ENCODE results near the gene BABAM2.

The BABAM2 gene

DNA sequence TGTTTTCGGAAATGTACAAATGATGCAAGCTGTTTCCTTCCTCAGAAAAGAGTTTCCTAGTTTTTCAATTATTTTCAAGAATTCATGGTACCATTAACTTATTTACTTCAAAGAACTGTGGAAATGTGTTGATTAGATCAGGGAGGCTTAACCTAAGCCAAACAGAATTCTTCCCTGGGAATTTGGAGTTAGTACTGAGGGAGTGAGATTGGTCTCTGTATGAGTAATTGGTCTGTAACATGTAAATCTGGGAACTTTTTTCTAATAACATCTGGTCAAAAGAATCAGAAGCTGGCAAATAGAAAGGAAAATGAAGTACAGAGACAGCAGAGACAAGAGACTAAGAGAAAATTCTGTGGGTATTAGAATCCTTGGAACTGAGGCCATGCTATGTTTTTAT is 145.8 kb downstream of the BABAM2 start:
- no peak for DNase-seq

DNA sequence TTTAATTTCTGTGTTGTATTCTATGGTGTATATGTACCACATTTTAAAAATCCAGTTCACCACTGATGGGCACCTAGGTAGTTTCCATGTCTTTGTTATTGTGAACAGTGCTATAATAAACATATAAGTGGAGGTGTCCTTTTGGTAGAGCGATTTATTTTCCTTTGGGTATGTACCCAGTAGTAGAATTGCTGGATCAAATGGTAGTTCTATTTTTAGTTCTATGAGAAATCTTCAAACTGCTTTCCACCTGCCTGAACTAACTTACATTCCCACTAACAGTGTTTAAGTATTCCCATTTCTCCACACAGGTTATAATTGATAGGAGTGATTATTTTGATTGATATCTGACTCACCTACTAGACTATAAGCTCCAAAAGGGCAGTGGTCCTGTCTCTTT is 148.2 kb downstream of the BABAM2 start:
- DNase-seq = no peak

DNA sequence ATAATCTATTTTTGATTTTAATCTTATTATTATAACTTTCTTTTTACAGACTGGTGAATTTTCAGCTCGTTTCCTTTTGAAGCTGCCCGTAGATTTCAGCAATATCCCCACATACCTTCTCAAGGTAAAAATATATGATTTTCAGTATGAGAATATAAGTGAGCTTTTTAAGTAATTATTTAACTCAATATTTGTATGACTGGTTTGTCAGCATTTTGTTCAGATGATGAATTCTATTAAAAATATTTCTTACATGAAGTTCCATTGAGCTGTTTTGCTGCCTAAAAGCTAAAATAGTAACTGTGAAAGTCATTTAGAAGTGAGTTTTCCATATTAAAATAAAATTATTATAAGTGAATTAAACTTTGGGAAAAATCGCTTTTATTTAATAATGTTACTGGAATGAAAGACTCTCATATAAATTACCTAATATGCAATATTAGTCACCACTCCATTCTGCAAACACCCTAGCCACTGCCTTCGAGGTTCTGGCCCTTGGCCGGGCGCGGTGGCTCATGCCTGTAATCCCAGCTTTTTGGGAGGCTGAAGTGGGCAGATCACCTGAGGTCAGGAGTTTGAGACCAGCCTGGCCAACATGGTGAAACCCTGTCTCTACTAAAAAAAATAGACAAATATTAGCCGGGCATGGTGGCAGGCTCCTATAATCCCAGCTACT is 155.3 kb downstream of the BABAM2 start:
- no peak for DNase-seq

DNA sequence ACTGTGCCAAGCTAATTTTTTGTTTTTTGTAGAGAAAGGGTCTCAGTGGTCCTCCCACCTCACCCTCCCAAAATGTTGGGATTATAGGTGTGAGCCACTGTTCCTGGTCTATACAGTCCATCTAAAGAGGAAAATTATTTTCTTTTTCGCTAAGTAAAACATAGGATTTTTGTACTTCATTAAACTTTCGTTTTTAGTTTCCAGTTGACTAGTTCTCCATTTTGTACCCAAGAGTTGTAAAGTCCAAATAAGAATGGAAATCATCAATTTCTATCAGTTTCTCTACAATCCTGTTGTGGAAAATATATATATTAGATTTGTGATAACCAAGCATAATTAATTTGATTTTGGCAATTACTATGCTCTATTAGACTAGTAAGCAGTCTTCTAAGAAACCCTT is 156.4 kb downstream of the BABAM2 start:
- DNase-seq = no peak

DNA sequence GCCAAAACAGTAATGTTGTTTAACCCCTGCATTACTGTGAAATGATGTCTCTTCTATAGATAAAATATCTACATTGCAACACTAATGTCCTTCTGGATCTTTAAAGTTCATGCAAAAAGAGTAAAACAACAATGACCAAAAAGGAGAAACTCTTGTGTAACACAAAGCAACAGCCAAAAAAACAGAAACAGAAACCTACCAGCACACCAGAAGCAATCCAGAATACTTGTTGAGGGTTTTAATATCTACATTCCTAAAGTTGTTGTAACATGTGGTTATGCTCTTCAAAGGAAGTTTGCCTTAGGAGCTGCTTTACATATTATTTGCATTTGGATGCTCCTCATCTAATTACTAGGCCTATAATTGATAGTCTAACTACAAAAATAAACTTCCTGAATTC is 157.2 kb downstream of the BABAM2 start:
- no peak for DNase-seq

DNA sequence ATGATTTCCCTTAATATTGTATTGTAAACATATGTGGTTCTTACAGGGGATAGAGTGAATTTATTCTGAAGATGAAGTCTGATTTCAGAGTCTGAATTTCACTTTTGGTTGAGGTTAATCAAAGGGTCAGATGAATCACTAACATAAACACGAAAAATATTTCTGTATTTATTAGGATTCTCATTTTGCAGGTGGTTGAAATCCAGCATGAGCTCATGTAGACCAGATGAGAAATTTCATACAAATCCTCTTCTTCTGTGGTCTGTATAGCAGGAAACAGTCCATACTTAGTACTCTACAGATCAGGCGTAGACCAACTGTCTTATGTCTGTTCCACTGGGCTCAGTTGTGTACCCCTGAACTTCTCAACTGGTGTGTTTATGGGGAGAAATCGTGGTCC is 157.8 kb downstream of the BABAM2 start:
- DNase-seq = no peak

DNA sequence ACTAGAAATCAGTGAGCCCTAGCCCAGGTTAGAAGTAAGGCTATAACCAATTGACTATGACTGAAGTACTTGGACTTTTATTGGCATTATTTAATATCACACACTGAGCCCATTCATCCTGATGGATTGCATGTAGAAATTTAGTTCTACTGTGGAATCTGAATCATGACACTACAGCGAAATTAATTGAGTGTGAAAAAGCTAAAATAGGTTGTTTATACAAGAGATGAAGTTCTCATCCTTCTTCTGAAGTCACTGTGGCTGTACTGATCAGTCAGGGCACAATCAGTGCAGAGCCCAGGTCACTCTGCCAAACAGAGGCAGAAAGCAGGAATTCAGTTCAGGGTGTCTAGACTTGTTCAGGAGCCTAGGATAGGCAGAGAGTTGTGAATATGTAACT is 158.9 kb downstream of the BABAM2 start:
- DNase-seq = no peak

DNA sequence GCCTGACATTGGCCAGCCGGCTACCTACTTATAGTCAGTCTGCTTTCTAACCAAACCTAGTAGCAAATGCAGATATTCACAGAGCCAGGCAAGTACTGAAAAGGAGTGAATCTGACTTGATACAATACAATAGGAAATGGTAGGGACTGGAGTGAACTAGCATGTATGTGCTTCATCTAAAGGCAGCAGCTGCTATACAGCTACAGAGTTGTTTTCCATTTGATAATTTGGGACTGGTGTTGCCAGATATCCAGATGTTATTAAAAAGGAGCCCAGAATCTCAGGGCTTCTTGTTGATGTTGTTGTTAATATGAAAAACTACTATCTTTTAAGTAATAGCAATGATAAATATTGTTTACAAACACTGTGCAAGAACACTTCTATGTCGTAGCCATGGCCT is 159.4 kb downstream of the BABAM2 start:
- DNase-seq = no peak

DNA sequence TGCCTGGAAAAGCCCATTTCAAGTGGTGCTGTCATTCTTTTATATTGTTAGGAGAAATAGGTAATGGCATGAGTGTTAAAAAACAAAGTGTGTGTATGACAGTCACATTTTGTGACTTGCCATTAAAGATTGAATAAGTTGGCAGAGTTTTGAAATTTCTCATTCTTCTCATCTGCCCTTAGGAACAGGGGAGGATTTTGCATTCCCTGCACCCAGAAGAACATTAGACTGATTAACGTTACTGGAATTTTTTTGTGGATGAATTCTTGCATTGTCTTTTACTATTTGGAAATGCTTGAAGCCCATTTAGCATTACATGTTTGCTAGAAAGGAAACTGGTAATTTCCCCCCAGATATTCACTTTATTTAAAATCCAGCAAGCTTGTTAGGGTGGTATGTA is 162.2 kb downstream of the BABAM2 start:
- DNase-seq = no peak

DNA sequence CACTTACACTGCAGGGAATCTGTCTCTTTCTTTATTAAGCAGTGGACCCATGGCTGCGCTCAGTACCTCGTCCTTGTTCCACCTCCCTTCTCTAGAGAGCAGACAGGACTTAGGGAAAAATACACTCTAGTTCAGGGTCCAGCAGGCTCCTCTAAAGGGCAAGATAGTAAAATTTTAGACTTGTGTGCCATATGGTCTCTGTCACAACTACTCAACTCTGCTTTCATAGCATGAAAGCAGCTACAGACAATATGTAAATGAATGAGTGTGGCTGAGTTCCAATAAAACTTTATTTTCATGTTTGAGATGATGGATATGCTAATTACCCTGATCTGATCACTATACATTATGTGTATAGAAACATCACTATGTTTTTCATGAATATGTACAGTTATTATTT is 163.1 kb downstream of the BABAM2 start:
- DNase-seq = no peak

DNA sequence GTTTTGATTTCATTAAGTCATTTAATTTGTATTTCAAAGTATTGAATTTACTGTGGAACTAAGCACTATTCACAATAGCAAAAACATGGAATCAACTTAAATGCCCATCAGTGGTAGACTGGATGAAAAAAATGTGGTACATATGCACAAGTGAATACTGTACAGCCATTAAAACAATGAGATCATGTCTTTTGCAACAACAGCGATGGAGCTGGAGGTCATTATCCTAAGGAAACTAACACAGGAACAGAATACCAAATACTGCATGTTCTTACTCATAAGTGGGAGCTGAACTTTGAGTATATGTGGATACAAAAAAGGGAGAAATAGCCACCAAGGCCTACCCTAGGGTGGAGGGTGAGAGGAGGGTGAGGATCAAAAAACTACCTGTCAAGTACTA is 164.4 kb downstream of the BABAM2 start:
- no peak for DNase-seq

DNA sequence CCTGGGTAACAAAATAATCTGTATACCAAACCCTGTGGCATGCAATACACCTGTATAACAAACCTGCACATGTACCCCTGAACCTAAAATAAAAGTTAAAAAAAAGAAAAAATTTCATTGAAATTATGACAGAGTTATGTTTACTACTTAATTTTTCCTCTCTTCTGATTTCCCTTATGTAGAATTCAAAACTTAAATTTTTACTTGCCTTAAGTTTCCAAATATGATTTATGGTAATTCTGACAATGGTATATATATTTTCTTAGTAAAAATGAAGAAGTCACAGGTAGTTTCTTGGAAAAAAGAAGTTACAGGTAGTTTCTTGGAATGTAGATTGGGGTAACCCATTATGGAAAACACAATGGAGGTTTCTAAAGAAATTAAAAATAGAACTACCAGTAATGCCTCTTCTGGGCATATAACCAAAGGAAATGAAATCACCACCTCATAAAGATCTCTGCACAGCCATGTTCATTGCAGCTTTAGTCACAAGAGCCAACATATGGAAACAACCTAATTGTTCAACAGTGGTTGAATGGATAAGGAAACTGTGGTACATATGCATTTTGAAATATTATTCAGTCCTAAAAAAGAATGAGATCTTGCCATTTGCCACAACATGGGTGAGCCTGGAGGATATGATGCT is 164.9 kb downstream of the BABAM2 start:
- no peak for DNase-seq

DNA sequence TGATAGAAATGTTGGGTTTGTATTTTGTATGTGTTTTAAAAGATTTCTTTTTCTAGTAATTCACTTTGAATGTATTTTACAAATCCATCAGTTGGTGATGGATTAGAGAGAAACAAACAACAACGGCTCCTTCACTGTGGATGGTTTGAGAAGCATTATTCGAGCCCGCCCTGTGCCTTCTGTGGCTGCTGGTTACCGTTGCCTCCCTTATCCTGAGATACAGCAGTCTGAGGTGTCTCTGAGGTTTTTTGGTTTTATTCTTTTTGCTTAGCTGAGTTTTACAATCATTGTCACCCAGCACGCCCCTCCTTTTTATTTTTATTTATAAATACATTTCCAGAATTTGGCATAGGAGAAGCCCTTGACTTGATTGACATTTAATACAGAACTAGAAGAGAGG is 168.3 kb downstream of the BABAM2 start:
- DNase-seq = no peak

DNA sequence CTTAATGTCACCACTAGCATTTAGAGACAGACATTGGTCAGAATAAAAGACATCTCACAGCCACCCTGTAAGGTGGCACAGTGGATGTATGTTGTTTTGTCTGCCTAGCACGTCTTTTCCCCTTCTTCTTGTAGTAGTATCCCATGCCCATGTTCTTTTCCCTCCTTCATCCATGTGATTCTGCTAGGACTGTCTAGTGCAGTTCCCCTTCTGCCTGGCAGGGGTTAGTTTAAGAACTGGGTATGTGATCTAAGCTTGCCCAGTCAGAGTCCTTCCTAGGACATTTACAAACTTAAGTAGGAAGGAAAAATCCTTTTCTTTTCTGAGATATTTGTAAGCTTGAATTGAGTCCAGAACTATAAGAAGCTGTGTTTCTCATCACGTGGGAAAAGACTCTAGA is 172.3 kb downstream of the BABAM2 start:
- DNase-seq = no peak

DNA sequence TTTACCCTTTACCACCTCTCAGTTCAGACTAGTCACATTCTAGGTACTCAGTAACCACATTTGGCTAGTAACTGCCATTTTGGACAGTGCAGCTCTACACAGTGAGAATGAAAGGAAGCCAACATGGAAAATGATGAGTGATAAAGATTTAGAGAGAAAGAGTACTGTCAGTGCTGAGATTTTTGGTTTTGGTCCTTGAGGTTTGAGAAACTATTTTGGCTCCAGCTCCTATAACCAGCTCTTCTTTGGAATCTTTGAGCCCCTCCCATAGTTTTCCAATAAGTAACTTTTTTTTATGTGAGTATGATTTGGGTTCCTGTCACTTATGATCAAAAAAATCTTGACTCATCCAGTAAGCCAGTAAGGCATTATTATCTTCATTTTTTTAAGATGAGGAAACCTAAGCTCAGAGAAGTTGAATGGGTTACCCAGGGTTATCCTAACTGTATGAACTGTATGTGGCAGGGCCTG is 173.0 kb downstream of the BABAM2 start:
- DNase-seq = no peak

DNA sequence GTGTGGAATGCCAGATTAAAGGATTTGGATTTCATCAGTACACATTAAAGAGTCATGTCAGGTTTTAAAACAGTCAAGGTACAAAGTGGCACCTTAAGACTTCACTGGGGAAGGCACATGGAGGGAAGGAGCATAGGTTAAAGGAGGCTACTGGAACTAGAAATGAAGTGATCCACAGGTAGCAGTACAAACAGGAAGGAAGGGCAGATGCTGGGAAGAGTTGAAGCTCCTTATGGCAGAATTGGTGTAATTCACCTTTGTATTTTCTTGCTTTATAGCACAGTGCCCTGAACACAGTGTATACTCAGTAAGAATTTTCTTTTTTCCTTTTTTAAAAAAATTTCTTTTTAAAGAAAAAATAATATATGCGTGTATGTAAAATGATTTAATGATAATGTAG is 177.1 kb downstream of the BABAM2 start:
- DNase-seq = no peak

DNA sequence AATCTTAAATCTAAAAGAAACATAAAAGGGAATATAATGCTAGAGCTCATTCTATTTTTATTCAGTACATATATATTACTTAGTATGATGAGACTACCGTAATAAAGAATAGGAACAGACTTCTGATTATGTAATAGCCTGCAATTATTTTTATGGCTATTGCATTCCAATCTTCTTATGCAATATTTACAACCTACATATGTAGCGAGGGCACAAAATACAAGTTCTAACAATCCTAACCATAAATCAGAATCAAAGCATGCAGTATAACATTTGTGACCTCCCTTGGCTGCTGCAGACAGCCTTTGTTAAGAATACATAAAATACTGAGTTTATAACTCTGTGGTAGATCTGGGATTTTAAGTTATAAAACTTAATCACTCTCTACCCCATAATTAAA is 177.6 kb downstream of the BABAM2 start:
- no peak for DNase-seq

DNA sequence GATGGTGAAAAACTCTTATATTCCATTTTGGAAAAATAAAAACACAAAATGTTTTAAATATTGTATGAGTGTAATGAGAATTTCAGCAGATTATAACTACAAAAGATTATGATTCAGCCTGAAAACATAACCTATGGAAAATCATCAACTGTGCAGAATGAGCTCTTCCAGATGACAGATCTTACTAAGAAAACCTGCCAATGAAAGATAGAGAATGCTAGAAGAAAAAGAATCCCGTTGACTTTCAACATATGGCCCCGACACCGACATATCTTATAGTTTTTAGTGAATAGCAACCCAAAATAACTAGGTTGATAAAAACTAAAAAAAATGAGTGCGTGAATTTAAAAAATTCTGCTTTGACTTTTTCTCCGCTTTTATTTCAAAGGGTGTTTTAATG is 178.0 kb downstream of the BABAM2 start:
- DNase-seq = no peak

DNA sequence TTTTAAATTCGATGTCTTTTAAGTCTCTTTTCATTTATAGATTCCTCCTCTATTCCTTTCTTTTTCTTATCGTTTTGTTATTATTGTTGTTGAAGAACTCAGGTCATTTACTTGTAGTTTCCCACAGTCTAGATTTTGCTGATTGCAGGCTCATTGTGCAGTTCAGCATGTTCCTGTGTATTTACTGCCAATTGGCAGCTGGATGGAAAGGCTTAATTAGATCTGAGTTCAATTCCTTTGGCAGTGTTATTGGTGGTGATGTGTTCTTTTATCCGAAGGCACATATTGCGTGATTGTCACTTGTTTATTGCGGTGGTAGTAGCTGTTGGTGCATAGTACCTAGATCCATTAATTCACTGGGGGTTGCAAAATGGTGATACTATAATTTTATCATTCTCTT is 180.7 kb downstream of the BABAM2 start:
- no peak for DNase-seq

DNA sequence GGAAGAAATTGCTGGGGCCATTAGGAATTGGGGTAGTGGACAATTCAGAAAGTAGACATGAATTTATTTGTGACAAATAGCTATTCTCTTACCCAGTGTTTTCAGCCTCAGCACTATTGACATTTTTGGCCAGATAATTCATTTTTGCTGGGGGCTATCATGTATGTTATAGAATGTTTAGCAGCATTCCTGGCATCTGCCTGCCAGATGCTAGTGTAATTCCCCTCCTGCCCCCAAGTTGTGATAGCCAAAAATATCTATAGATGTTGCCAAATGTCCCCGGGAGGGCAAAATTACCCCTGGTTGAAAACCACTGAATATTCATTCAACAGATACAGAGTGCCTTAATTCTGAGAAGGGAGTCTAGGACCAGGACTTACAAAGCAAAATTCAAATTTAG is 183.6 kb downstream of the BABAM2 start:
- DNase-seq = no peak

DNA sequence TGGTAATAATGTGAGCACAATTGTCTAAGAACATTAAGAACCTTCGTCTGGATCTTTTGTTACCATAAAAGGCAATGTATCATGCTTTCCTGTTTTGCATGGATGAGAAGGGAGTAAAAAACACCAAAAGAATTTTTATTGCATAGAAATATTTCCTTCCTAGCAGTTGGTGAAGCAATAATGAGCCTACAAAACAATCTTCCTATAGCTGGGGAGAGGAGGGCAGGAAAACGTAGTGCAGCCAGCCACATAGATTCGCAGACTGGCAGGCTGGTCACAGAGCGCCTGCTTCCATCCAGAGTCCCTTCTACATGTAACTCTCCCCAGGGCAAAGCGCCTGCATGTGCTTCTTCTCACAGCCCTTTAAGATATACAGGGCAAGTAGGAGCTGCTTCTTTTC is 190.4 kb downstream of the BABAM2 start:
- DNase-seq = no peak

DNA sequence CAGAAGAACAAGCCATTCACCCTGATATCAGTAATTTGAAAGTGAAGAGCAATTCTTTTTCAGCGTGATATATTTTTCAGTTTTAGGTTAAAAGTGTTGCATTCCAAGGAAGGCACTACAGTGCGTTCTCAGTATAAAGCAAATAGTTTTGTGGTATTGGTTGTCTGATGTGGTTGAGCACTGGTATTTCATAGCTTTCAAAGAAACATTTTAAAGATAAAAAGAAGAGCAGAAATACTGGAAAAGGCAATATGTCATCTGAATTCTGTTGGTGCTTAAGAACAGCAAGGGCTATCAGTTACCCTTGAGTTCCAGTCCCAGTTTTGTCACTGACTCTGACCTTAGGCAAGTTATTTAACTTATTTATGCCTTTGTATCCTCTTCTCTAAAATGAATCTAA is 191.6 kb downstream of the BABAM2 start:
- no peak for DNase-seq

DNA sequence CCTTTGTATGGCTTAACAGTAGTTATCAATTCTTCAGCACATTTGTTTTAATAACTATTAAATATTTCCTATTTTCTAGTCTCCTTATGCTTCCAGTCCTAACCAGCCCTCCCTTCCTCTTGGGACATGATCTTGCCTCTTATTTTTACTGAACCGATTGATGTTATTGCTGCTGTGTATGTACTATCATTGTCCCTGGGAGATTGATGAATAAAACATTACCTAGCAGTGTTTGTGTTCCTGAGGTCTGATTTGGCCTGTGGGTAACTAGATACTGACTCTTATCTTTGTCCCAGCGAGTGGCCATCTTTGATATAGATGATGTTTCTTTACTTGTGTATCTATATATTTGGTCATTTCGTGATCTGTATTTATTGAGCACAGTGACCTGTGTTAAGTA is 192.9 kb downstream of the BABAM2 start:
- no peak for DNase-seq

DNA sequence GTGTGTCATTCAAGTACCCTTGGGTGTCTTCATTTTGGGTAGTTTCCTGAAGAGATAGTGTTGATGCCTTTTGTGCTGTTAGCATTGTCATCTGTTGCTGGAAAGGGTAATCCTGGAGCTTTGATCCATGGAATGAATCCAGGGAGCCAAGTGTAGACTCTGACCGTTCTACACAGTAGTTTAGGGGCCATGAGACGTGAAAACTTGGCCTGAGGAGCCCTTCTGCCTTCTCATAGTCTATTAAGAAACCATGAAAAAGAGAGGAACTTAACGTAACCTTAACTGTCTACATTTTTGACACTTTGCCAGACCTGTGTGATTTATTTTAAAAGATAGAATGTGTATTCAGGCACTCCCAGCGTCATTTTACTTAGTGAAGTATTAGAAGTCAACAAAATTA is 194.0 kb downstream of the BABAM2 start:
- no peak for DNase-seq

DNA sequence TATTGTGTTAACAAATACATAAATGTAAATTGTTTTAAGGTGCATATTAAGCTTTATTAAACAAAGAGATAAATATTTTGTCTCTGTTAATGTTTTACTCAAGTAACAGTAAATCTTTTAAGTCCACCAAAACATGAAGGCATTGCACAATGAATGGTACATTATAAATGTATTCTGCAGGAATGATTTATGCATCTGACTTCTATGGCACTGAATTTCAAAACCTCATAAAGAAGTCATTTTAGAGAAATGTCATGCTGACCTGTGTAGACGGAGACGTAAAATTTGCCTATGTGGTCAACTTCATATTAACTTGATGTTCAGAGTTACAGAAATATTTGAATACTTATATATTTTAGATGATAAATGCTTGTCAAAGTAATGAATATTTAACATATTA is 194.7 kb downstream of the BABAM2 start:
- DNase-seq = no peak

Measured in KG1 (cell line).